ENCODE results near the gene ULK3.

DNA sequence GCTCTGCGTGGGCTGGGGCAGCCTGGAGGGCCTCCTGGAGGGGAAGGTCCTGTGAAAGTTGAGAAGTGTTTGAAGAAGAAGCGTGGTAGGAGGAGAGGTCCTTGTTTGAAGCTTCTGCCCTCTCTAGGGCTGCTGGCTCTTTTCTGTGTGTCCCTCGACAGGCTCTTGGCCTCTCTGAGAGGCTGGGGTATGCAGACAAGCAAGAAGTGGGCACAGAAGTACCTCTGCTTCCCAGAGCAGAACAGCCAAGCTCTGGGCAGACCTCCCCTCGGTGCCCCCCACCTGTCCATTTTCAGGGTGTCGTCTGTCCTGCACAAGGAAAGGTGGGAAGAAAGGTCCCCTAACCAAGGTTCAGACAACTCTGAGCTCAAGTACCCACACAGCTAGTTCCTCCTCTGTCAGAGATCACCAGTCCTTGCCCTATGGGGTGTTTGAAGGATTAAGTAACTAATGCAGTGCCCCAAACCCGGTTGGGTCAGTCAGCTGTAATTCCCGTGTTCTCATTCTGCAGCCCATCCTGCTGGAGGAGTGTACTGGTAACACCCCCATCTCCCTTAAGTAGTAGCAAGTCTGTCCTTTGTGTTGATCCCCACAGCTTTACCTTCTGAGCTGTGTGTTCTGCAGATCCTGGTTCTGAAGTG is 54.8 kb downstream of the ULK3 start:
- TF ChIP-seq, protein P1, sequence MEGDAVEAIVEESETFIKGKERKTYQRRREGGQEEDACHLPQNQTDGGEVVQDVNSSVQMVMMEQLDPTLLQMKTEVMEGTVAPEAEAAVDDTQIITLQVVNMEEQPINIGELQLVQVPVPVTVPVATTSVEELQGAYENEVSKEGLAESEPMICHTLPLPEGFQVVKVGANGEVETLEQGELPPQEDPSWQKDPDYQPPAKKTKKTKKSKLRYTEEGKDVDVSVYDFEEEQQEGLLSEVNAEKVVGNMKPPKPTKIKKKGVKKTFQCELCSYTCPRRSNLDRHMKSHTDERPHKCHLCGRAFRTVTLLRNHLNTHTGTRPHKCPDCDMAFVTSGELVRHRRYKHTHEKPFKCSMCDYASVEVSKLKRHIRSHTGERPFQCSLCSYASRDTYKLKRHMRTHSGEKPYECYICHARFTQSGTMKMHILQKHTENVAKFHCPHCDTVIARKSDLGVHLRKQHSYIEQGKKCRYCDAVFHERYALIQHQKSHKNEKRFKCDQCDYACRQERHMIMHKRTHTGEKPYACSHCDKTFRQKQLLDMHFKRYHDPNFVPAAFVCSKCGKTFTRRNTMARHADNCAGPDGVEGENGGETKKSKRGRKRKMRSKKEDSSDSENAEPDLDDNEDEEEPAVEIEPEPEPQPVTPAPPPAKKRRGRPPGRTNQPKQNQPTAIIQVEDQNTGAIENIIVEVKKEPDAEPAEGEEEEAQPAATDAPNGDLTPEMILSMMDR (IDR thresholded peaks at IDR 0.05; ENCODE audit: insufficient read depth, low read length): no peak
- no peak for TF ChIP-seq GABPA (IDR thresholded peaks at IDR 0.05; ENCODE audit: low read depth)
- TF ChIP-seq, protein P2, sequence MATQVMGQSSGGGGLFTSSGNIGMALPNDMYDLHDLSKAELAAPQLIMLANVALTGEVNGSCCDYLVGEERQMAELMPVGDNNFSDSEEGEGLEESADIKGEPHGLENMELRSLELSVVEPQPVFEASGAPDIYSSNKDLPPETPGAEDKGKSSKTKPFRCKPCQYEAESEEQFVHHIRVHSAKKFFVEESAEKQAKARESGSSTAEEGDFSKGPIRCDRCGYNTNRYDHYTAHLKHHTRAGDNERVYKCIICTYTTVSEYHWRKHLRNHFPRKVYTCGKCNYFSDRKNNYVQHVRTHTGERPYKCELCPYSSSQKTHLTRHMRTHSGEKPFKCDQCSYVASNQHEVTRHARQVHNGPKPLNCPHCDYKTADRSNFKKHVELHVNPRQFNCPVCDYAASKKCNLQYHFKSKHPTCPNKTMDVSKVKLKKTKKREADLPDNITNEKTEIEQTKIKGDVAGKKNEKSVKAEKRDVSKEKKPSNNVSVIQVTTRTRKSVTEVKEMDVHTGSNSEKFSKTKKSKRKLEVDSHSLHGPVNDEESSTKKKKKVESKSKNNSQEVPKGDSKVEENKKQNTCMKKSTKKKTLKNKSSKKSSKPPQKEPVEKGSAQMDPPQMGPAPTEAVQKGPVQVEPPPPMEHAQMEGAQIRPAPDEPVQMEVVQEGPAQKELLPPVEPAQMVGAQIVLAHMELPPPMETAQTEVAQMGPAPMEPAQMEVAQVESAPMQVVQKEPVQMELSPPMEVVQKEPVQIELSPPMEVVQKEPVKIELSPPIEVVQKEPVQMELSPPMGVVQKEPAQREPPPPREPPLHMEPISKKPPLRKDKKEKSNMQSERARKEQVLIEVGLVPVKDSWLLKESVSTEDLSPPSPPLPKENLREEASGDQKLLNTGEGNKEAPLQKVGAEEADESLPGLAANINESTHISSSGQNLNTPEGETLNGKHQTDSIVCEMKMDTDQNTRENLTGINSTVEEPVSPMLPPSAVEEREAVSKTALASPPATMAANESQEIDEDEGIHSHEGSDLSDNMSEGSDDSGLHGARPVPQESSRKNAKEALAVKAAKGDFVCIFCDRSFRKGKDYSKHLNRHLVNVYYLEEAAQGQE (IDR thresholded peaks at IDR 0.05; ENCODE audit: insufficient replicate concordance, low read depth): no peak
